Measurements from ENCODE around the gene CYP1B1. TPM values are rescaled to one million over a fixed set of nuclear protein-coding genes. Genes with fewer than 3 reads are reported as not detected.
"Not testable (repeated sequence)": the region's sequence is repeated elsewhere in the genome, so short reads cannot be mapped to it uniquely, and the experiment has no call there.

The CYP1B1 gene
- total RNA-seq, 2 experiments from 2014 or later: 0.14 to 0.17 TPM

- Mint-ChIP-seq H3K9me3 (peaks cover 3% of the 10 kb centered on the region), H3K27ac (no peak overlapping the region), H3K4me3 (no peak overlapping the region), H3K36me3 (ENCODE audit: low read depth) (no peaks in the 10 kb centered on the region), H3K4me1 (ENCODE audit: low read depth) (no peaks in the 10 kb centered on the region), H3K27me3 (peaks cover 45% of the 10 kb centered on the region)
- H3K27me3 ChIP-seq (ENCODE audit: control insufficient read depth in 1 of 2, insufficient read depth in 2 of 2, low read length in 2 of 2): peaks cover 5 to 9% of the 10 kb centered on the region in 2 experiments
- ATAC-seq (ENCODE audit: poor library complexity) (no peak), DNase-seq (peak in 2 of 14 experiments; percentile 26 to 42)
- CTCF ChIA-PET: no interaction called here
- no peak overlapping the region for H3K4me3 ChIP-seq (ENCODE audit: low read length)
- intact Hi-C loops (cut with DNase I, micrococcal nuclease): loop anchor here in 1 of 2 experiments (10.0 kb wide), 1 partner anchor 719 kb away; no protein-coding TSS in a partner anchor
- POLR2A ChIA-PET: interaction anchor here (0.7 kb wide), 1 partner anchor 34 kb away, joined by 3 read pairs; no protein-coding TSS in a partner anchor
- TF ChIP-seq CTCF (IDR thresholded peaks at IDR 0.05): no peak
- H3K9me3 ChIP-seq (ENCODE audit: control insufficient read depth in 1 of 2, insufficient read depth in 1 of 2, low read length in 2 of 2): no peaks in the 10 kb centered on the region
- H3K36me3 ChIP-seq (ENCODE audit: insufficient read depth, low read length): no peaks in the 10 kb centered on the region
- H3K4me1 ChIP-seq (ENCODE audit: insufficient read depth, low read length): no peaks in the 10 kb centered on the region
- H3K27ac ChIP-seq (ENCODE audit: low read depth in 1 of 2, low read length in 2 of 2): no peak overlapping the region
Observed at GRCh38 chr2:38113981-38114708, 38.2 kb upstream of the CYP1B1 start.

GRCh38 chr2:38113051-38113450 lies 37.1 kb upstream of the CYP1B1 start:
- Mint-ChIP-seq H3K4me3 (no peak overlapping the region), H3K4me1 (ENCODE audit: low read depth) (no peaks in the 10 kb centered on the region), H3K27ac (no peak overlapping the region), H3K36me3 (ENCODE audit: low read depth) (no peaks in the 10 kb centered on the region), H3K27me3 (peaks cover 45% of the 10 kb centered on the region), H3K9me3 (peaks cover 3% of the 10 kb centered on the region)
- POLR2A ChIA-PET: no interaction called here
- H3K9me3 ChIP-seq (ENCODE audit: control insufficient read depth in 1 of 2, insufficient read depth in 1 of 2, low read length in 2 of 2): no peaks in the 10 kb centered on the region
- H3K4me3 ChIP-seq (ENCODE audit: low read length): no peak overlapping the region
- H3K4me1 ChIP-seq (ENCODE audit: insufficient read depth, low read length): no peaks in the 10 kb centered on the region
- intact Hi-C loops (cut with DNase I, micrococcal nuclease): loop anchor here in 1 of 2 experiments (10.0 kb wide), 1 partner anchor 718 kb away; no protein-coding TSS in a partner anchor
- no peak for DNase-seq
- CTCF ChIA-PET: no interaction called here
- ATAC-seq (ENCODE audit: poor library complexity): no peak
- H3K27me3 ChIP-seq (ENCODE audit: control insufficient read depth in 1 of 2, insufficient read depth in 2 of 2, low read length in 2 of 2): peaks cover 5 to 9% of the 10 kb centered on the region in 2 experiments
- H3K36me3 ChIP-seq (ENCODE audit: insufficient read depth, low read length): no peaks in the 10 kb centered on the region
- no peak for TF ChIP-seq CTCF (IDR thresholded peaks at IDR 0.05)
- no peak overlapping the region for H3K27ac ChIP-seq (ENCODE audit: low read depth in 1 of 2, low read length in 2 of 2)

- intact Hi-C loops (cut with DNase I, micrococcal nuclease): loop anchor here in 1 of 2 experiments (10.0 kb wide), 1 partner anchor 717 kb away; no protein-coding TSS in a partner anchor
- H3K27me3 Mint-ChIP-seq: peaks cover 48% of the 10 kb centered on the region
Observed at GRCh38 chr2:38111350-38111749, 35.4 kb upstream of the CYP1B1 start.

More at GRCh38 chr2:38111350-38111749, 35.4 kb upstream of the CYP1B1 start:
- H3K27ac Mint-ChIP-seq; H3K9me3 ChIP-seq (ENCODE audit: control insufficient read depth in 1 of 2, insufficient read depth in 1 of 2, low read length in 2 of 2); ATAC-seq (ENCODE audit: poor library complexity); POLR2A ChIA-PET; H3K4me1 Mint-ChIP-seq (ENCODE audit: low read depth); H3K4me3 Mint-ChIP-seq; H3K4me3 ChIP-seq (ENCODE audit: low read length); H3K36me3 Mint-ChIP-seq (ENCODE audit: low read depth); DNase-seq; CTCF ChIA-PET; H3K27me3 ChIP-seq (ENCODE audit: control insufficient read depth in 1 of 2, insufficient read depth in 2 of 2, low read length in 2 of 2); H3K36me3 ChIP-seq (ENCODE audit: insufficient read depth, low read length); H3K4me1 ChIP-seq (ENCODE audit: insufficient read depth, low read length); H3K27ac ChIP-seq (ENCODE audit: low read depth in 1 of 2, low read length in 2 of 2); H3K9me3 Mint-ChIP-seq: not testable (repeated sequence)
